H9 (cell line): ENCODE data around the gene HECTD2. TPM values are rescaled to one million over a fixed set of nuclear protein-coding genes. Genes with fewer than 3 reads are reported as not detected.

Experiments
- DNase-seq: peaks from one replicate; pipeline ENCODE4 v3.0.0-alpha.2; 2017
- H2AFZ ChIP-seq: one replicate; pipeline ENCODE4 v1.6.1; 2013; ENCODE audit warnings: mild to moderate bottlenecking, low read length, control low read depth, moderate library complexity
- H2AK5ac ChIP-seq: 2 replicates; pipeline ENCODE4 v1.6.1; 2013; ENCODE audit warnings: low read length, control low read depth, mixed read lengths; ENCODE audit not compliant: insufficient read length
- H2BK120ac ChIP-seq: one replicate; pipeline ENCODE4 v1.6.1; 2013; ENCODE audit warnings: low read depth, mild to moderate bottlenecking, low read length, control low read depth, inconsistent platforms; ENCODE audit not compliant: poor library complexity, severe bottlenecking
- H2BK12ac ChIP-seq: 2 replicates; pipeline ENCODE4 v1.6.1; 2013; ENCODE audit warnings: low read length, control low read depth, mixed read lengths, low read depth; ENCODE audit not compliant: insufficient read length
- H2BK15ac ChIP-seq: 2 replicates; pipeline ENCODE4 v1.6.1; 2013; ENCODE audit warnings: low read depth, low read length, control low read depth
- H2BK20ac ChIP-seq: one replicate; pipeline ENCODE4 v1.6.1; 2013; ENCODE audit warnings: low read depth, mild to moderate bottlenecking, low read length, control low read depth, inconsistent platforms; ENCODE audit not compliant: poor library complexity, severe bottlenecking
- H2BK5ac ChIP-seq: 2 replicates; pipeline ENCODE4 v1.6.1; 2013; ENCODE audit warnings: low read length, control low read depth, mixed read lengths; ENCODE audit not compliant: insufficient read length
- H3K14ac ChIP-seq: 2 replicates; pipeline ENCODE4 v1.6.1; 2013; ENCODE audit warnings: low read length, control low read depth; ENCODE audit not compliant: insufficient read depth
- H3K18ac ChIP-seq: 2 replicates; pipeline ENCODE4 v1.6.1; 2013; ENCODE audit warnings: low read depth, mild to moderate bottlenecking, mixed read lengths, low read length, control low read depth; ENCODE audit not compliant: insufficient read length
- H3K23ac ChIP-seq: 2 replicates; pipeline ENCODE4 v1.6.1; 2013; ENCODE audit warnings: low read length, control low read depth, mixed read lengths, low read depth; ENCODE audit not compliant: insufficient read length
- H3K23me2 ChIP-seq: 2 replicates; pipeline ENCODE4 v1.6.1; 2013; ENCODE audit warnings: low read depth, mild to moderate bottlenecking, mixed read lengths, low read length, control low read depth; ENCODE audit not compliant: insufficient read length, poor library complexity, severe bottlenecking
- H3K27ac ChIP-seq: 2 replicates; pipeline ENCODE4 v1.5.1; 2013; ENCODE audit warnings: low read length, control low read depth, mixed read lengths, low read depth; ENCODE audit not compliant: insufficient read length
- H3K27me3 ChIP-seq: 2 replicates; pipeline ENCODE4 v1.6.1; 2013; ENCODE audit warnings: low read length, control low read depth, inconsistent platforms; ENCODE audit not compliant: insufficient read depth
- H3K4ac ChIP-seq: 2 replicates; pipeline ENCODE4 v1.6.1; 2013; ENCODE audit warnings: low read depth, mild to moderate bottlenecking, control low read depth, inconsistent platforms, low read length, moderate library complexity
- H3K4me1 ChIP-seq: 2 replicates; pipeline ENCODE4 v1.6.1; 2013; ENCODE audit warnings: low read length, control low read depth, inconsistent platforms; ENCODE audit not compliant: insufficient read depth
- H3K4me2 ChIP-seq: 2 replicates; pipeline ENCODE4 v1.6.1; 2013; ENCODE audit warnings: low read length, control low read depth, mixed read lengths; ENCODE audit not compliant: insufficient read length, insufficient read depth
- H3K56ac ChIP-seq: 2 replicates; pipeline ENCODE4 v1.6.1; 2013; ENCODE audit warnings: low read depth, mild to moderate bottlenecking, mixed read lengths, low read length, control low read depth; ENCODE audit not compliant: insufficient read length
- H3K79me1 ChIP-seq: 2 replicates; pipeline ENCODE4 v1.6.1; 2013; ENCODE audit warnings: low read depth, mild to moderate bottlenecking, moderate library complexity, low read length, control low read depth, inconsistent platforms; ENCODE audit not compliant: insufficient read depth, poor library complexity, severe bottlenecking
- H3K79me2 ChIP-seq: 2 replicates; pipeline ENCODE4 v1.6.1; 2013; ENCODE audit warnings: low read length, control low read depth, inconsistent platforms; ENCODE audit not compliant: insufficient read depth
- H3K9ac ChIP-seq: 2 replicates; pipeline ENCODE4 v1.6.1; 2013; ENCODE audit warnings: low read length, control low read depth, mixed read lengths; ENCODE audit not compliant: insufficient read length; ENCODE audit errors: extremely low read depth
- H3K9me3 ChIP-seq: one replicate; pipeline ENCODE4 v1.6.1; 2013; ENCODE audit warnings: low read depth, low read length, inconsistent platforms; ENCODE audit not compliant: control insufficient read depth
- H3T11ph ChIP-seq: one replicate; pipeline ENCODE4 v1.6.1; 2013; ENCODE audit warnings: mild to moderate bottlenecking, low read length, control low read depth, inconsistent platforms
- H4K20me1 ChIP-seq: one replicate; pipeline ENCODE4 v1.6.1; 2013; ENCODE audit not compliant: control insufficient read depth, insufficient read length, insufficient read depth
- H4K5ac ChIP-seq: 2 replicates; pipeline ENCODE4 v1.6.1; 2013; ENCODE audit warnings: low read depth, mild to moderate bottlenecking, mixed read lengths, low read length, control low read depth; ENCODE audit not compliant: insufficient read length
- H4K8ac ChIP-seq: replicated peaks from 2 replicates; pipeline ENCODE4 v1.6.1; 2013; ENCODE audit warnings: low read length, control low read depth, mixed read lengths, low read depth; ENCODE audit not compliant: insufficient read length
- H4K91ac ChIP-seq: 2 replicates; pipeline ENCODE4 v1.6.1; 2013; ENCODE audit warnings: low read depth, mild to moderate bottlenecking, moderate library complexity, mixed read lengths, low read length, control low read depth; ENCODE audit not compliant: insufficient read length
- H3K27ac Mint-ChIP-seq, 3 experiments: 2 replicates in 2 of 3; 3 replicates in 1 of 3; pipeline ENCODE4 v1.8.0; 2020 to 2021; ENCODE audit warnings: mixed read lengths in 3 of 3, mild to moderate bottlenecking in 1 of 3, moderate library complexity in 1 of 3
- H3K27me3 Mint-ChIP-seq: 2 replicates; pipeline ENCODE4 v1.8.0; 2021; ENCODE audit warnings: low read depth, mild to moderate bottlenecking, moderate library complexity, mixed read lengths
- H3K36me3 Mint-ChIP-seq, 3 experiments: 2 replicates in 2 of 3; 3 replicates in 1 of 3; pipeline ENCODE4 v1.8.0; 2020 to 2021; ENCODE audit warnings: low read depth in 3 of 3, mixed read lengths in 3 of 3; ENCODE audit not compliant: insufficient read depth in 1 of 3
- H3K4me1 Mint-ChIP-seq, 2 experiments: 2 replicates each; pipeline ENCODE4 v1.8.0; 2020; ENCODE audit warnings: mixed read lengths in 2 of 2
- H3K4me3 Mint-ChIP-seq, 2 experiments: 2 replicates in 1 of 2; 3 replicates in 1 of 2; pipeline ENCODE4 v1.8.0; 2020 to 2021; ENCODE audit warnings: mild to moderate bottlenecking in 2 of 2, mixed read lengths in 2 of 2, moderate library complexity in 1 of 2
- H3K9me3 Mint-ChIP-seq, 2 experiments: 2 replicates in 1 of 2; 3 replicates in 1 of 2; pipeline ENCODE4 v1.8.0; 2020; ENCODE audit warnings: mild to moderate bottlenecking in 2 of 2, mixed read lengths in 2 of 2, moderate library complexity in 1 of 2
- WGBS: extraction: QIAGEN DNeasy Blood & Tissue Kit; methylation state at CpG from one replicate; pipeline ENCODE4 v1.1.7; 2013; ENCODE audit warnings: missing lambda C conversion rate, low lambda C conversion rate, mixed read lengths; ENCODE audit not compliant: insufficient read length; ENCODE audit errors: extremely low coverage; 5-methylcytosine and 5-hydroxymethylcytosine counted together
- total RNA-seq: library from RNA; stranded (reverse); gene quantifications from 2 replicates; pipeline ENCODE4 v1.2.1, GENCODE V29; 2021
- TF ChIP-seq, protein P1 (sequence below): fragments of 200-600 bp; sonication (generic); conservative IDR thresholded peaks from 3 replicates; pipeline ENCODE4 v1.8.0; 2021; ENCODE audit warnings: antibody characterized with exemption, mild to moderate bottlenecking

The HECTD2 gene
- total RNA-seq, 1 experiment from 2014 or later, result 13.4 TPM

- no peak overlapping the region for H4K91ac ChIP-seq
- H3K9me3 ChIP-seq, result no peaks in the 10 kb centered on the region
- no peak overlapping the region for H3K18ac ChIP-seq
- Mint-ChIP-seq H3K4me1 (no peaks in the 10 kb centered on the region), H3K27ac (no peak overlapping the region), H3K36me3 (peaks cover 0 to 7% (median under 1%) of the 10 kb centered on the region in 3 experiments; a peak in 3 of 7 replicates), H3K27me3 (no peaks in the 10 kb centered on the region), H3K4me3 (no peak overlapping the region), H3K9me3 (no peaks in the 10 kb centered on the region; a peak in 1 of 5 replicates)
- H3T11ph ChIP-seq, result no peak overlapping the region
- H2AFZ ChIP-seq, result no peak overlapping the region
- no peak overlapping the region for H2AK5ac ChIP-seq
- no peak overlapping the region for H3K4me2 ChIP-seq
- no peak overlapping the region for H4K8ac ChIP-seq
- no peak overlapping the region for H2BK20ac ChIP-seq
- H2BK12ac ChIP-seq, result no peak overlapping the region
- no peaks in the 10 kb centered on the region for H3K23me2 ChIP-seq
- H3K4me1 ChIP-seq, result no peaks in the 10 kb centered on the region
- no peak overlapping the region for H3K23ac ChIP-seq
- no peak overlapping the region for H2BK120ac ChIP-seq
- H2BK15ac ChIP-seq, result no peak overlapping the region
- no peak overlapping the region for H3K9ac ChIP-seq
- no peak overlapping the region for H2BK5ac ChIP-seq
- no peak overlapping the region for H3K27ac ChIP-seq
- DNase-seq, result no peak
- TF ChIP-seq, protein P1, sequence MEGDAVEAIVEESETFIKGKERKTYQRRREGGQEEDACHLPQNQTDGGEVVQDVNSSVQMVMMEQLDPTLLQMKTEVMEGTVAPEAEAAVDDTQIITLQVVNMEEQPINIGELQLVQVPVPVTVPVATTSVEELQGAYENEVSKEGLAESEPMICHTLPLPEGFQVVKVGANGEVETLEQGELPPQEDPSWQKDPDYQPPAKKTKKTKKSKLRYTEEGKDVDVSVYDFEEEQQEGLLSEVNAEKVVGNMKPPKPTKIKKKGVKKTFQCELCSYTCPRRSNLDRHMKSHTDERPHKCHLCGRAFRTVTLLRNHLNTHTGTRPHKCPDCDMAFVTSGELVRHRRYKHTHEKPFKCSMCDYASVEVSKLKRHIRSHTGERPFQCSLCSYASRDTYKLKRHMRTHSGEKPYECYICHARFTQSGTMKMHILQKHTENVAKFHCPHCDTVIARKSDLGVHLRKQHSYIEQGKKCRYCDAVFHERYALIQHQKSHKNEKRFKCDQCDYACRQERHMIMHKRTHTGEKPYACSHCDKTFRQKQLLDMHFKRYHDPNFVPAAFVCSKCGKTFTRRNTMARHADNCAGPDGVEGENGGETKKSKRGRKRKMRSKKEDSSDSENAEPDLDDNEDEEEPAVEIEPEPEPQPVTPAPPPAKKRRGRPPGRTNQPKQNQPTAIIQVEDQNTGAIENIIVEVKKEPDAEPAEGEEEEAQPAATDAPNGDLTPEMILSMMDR, result no peak
- H3K79me1 ChIP-seq, result no peaks in the 10 kb centered on the region
- no peak overlapping the region for H3K56ac ChIP-seq
- no peak overlapping the region for H3K4ac ChIP-seq
- H3K79me2 ChIP-seq, result no peaks in the 10 kb centered on the region
- WGBS, result no CpG with 5 or more reads among the region's 2 CpGs
- H3K14ac ChIP-seq, result no peak overlapping the region
- no peaks in the 10 kb centered on the region for H3K27me3 ChIP-seq
- H4K5ac ChIP-seq, result no peak overlapping the region
- no peaks in the 10 kb centered on the region for H4K20me1 ChIP-seq
These were observed 22.0 kb downstream of the HECTD2 start for GRCh38 chr10:91432175-91432574.
